Measurements from ENCODE around the gene VCL. TPM values are rescaled to one million over a fixed set of nuclear protein-coding genes. Genes with fewer than 3 reads are reported as not detected.
"Not testable (repeated sequence)": the region's sequence is repeated elsewhere in the genome, so short reads cannot be mapped to it uniquely, and the experiment has no call there.

The VCL gene
- total RNA-seq, 2 donors from 2014 or later = 97.2 to 285 TPM

- Histone ChIP-seq H3K4me3 (peak overlapping the region; percentile 93 to 98), H3K27me3 (replicated peaks; ENCODE audit: insufficient read depth) (no peaks in the 10 kb centered on the region), H3K9me3 (no peaks in the 10 kb centered on the region), H3K27ac (peak overlapping the region; percentile 95 to 98), H3K36me3 (no peaks in the 10 kb centered on the region), H3K4me1 (replicated peaks) (no peaks in the 10 kb centered on the region)
- peak; percentile 62 for DNase-seq (ENCODE audit: low spot score)
- 2% methylated on average over 14 of the region's 14 CpGs for WGBS
- intact Hi-C loops (cut with DNase I) = no loop called here
- peak; percentile 38 for TF ChIP-seq POLR2A (IDR thresholded peaks at IDR 0.05)
- peak; percentile 70 for TF ChIP-seq POLR2AphosphoS5 (IDR thresholded peaks at IDR 0.05)
- TF ChIP-seq, protein P1, sequence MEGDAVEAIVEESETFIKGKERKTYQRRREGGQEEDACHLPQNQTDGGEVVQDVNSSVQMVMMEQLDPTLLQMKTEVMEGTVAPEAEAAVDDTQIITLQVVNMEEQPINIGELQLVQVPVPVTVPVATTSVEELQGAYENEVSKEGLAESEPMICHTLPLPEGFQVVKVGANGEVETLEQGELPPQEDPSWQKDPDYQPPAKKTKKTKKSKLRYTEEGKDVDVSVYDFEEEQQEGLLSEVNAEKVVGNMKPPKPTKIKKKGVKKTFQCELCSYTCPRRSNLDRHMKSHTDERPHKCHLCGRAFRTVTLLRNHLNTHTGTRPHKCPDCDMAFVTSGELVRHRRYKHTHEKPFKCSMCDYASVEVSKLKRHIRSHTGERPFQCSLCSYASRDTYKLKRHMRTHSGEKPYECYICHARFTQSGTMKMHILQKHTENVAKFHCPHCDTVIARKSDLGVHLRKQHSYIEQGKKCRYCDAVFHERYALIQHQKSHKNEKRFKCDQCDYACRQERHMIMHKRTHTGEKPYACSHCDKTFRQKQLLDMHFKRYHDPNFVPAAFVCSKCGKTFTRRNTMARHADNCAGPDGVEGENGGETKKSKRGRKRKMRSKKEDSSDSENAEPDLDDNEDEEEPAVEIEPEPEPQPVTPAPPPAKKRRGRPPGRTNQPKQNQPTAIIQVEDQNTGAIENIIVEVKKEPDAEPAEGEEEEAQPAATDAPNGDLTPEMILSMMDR (IDR thresholded peaks at IDR 0.05) = peak in 3 of 4 experiments; percentile 17 to 46 (median 17)
Measured at GRCh38 chr10:73998929-73999691, 1.2 kb downstream of the VCL start.

- Histone ChIP-seq H3K4me3 (peak overlapping the region; percentile 93 to 98), H3K9me3 (no peaks in the 10 kb centered on the region), H3K36me3 (no peaks in the 10 kb centered on the region), H3K27me3 (replicated peaks; ENCODE audit: insufficient read depth) (no peaks in the 10 kb centered on the region), H3K4me1 (replicated peaks) (no peaks in the 10 kb centered on the region), H3K27ac (peak overlapping the region; percentile 95 to 98)
- DNase-seq (ENCODE audit: low spot score) = peak; percentile 53
- intact Hi-C loops (cut with DNase I) = loop anchor here (5.0 kb wide), 1 partner anchor 83 kb away; no protein-coding TSS in a partner anchor
- 3% methylated on average over 1 of the region's 1 CpG for WGBS
- peak; percentile 12 for TF ChIP-seq POLR2AphosphoS5 (IDR thresholded peaks at IDR 0.05)
- TF ChIP-seq, protein P1 (IDR thresholded peaks at IDR 0.05) = no peak
Measured at GRCh38 chr10:73999703-74000102, 1.8 kb downstream of the VCL start.

DNA sequence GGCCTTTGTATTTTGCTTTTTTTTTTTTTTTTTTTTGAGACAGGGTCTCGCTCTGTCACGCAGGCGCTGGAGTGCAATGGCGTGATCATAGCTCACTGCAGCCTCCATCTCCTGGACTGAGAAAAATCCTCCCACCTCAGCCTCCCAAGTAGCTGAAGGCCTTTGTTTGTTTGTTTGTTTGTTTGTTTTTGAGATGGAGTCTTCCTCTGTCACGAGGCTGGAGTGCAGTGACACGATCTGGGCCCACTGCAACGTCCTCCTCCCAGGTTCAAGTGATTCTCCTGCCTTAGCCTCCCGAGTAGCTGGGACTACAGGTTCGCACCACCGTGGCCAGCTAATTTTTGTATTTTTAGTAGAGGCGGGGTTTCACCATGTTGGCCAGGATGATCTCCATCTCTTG is 2.3 kb downstream of the VCL start:
- H3K27me3 ChIP-seq (replicated peaks; ENCODE audit: insufficient read depth); H3K9me3 ChIP-seq; H3K36me3 ChIP-seq; DNase-seq (ENCODE audit: low spot score); H3K4me1 ChIP-seq (replicated peaks); H3K4me3 ChIP-seq; H3K27ac ChIP-seq: not testable (repeated sequence)
- intact Hi-C loops (cut with DNase I) = loop anchor here (5.0 kb wide), 1 partner anchor 82 kb away; no protein-coding TSS in a partner anchor
- WGBS = 79% methylated on average over 11 of the region's 11 CpGs

DNA sequence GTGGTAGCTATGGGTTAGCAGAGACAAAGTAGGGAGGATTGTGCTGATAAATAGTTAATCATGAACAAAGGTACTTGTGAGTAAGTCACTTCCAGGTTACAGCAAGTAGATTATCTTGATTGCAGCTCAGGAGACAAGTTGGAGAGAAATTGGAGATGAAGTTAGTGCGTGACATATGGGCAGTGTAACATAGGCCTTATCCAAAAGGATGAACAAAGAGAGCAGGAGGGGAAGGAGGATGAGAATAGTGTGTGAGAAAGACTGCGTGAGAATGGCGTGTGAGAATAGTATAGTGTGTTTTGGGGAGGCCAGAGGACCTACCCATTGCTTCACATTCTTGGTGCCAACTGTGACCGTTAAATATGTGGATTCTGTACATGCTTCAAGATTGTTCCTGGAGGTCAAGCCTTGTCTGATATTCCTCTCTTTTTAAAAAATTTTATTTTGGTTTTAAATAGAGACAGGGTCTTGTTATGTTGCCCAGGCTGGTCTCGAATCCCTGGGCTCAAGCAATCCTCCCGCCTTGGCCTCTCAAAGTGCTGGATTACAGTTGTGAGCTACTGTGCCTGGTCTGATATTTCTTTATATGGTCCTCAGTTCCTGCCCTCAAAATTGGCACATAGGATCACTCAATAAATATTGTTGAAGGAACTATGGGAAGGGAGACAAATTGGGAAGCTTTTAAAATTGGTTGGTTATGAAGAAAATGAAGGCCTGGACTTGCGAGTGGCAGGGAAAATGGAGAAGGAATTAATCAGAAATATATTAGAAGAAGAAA is 3.2 kb downstream of the VCL start:
- no peaks in the 10 kb centered on the region for H3K4me1 ChIP-seq (replicated peaks)
- H3K9me3 ChIP-seq = no peaks in the 10 kb centered on the region
- no peaks in the 10 kb centered on the region for H3K27me3 ChIP-seq (replicated peaks; ENCODE audit: insufficient read depth)
- H3K27ac ChIP-seq = no peak overlapping the region
- WGBS = 83% methylated on average over 7 of the region's 7 CpGs
- no peak for DNase-seq (ENCODE audit: low spot score)
- TF ChIP-seq POLR2AphosphoS5 (IDR thresholded peaks at IDR 0.05) (no peak), POLR2A (IDR thresholded peaks at IDR 0.05) (no peak)
- TF ChIP-seq, protein P1 (IDR thresholded peaks at IDR 0.05) = no peak
- intact Hi-C loops (cut with DNase I) = loop anchor here (5.0 kb wide), 1 partner anchor 81 kb away; no protein-coding TSS in a partner anchor
- no peak overlapping the region for H3K4me3 ChIP-seq
- no peaks in the 10 kb centered on the region for H3K36me3 ChIP-seq

GRCh38 chr10:74006269-74006668 is 8.4 kb downstream of the VCL start:
- Histone ChIP-seq H3K27me3 (replicated peaks; ENCODE audit: insufficient read depth) (no peaks in the 10 kb centered on the region), H3K4me1 (replicated peaks) (no peaks in the 10 kb centered on the region), H3K27ac (no peak overlapping the region), H3K4me3 (no peak overlapping the region), H3K9me3 (no peaks in the 10 kb centered on the region), H3K36me3 (no peaks in the 10 kb centered on the region)
- DNase-seq (ENCODE audit: low spot score) = no peak
- no peak for TF ChIP-seq POLR2A (IDR thresholded peaks at IDR 0.05)
- TF ChIP-seq POLR2AphosphoS5 (IDR thresholded peaks at IDR 0.05) = no peak
- TF ChIP-seq, protein P1 (IDR thresholded peaks at IDR 0.05) = no peak
- intact Hi-C loops (cut with DNase I) = no loop called here
- WGBS = 76% methylated on average over 1 of the region's 1 CpG
